A673 (cell line): ENCODE data around the gene COL4A1. TPM values are rescaled to one million over a fixed set of nuclear protein-coding genes. Genes with fewer than 3 reads are reported as not detected.

Experiments
- BruUV-seq: library from RNA; stranded (reverse); fragments of 400-500 nt; replicated peaks from 2 replicates; lab custom pipeline; 2021; lab: Mats Ljungman, UMichigan
- CTCF ChIA-PET: fragments of 300-600 bp; sonication (Branson Sonifier 250); formaldehyde crosslinking; loops from one replicate; lab custom pipeline; 2022; ENCODE audit warnings: antibody characterized with exemption; lab: Charles Lee
- POLR2A ChIA-PET: fragments of 300-600 bp; sonication (Branson Sonifier 250); formaldehyde crosslinking; loops from one replicate; lab custom pipeline; 2022; ENCODE audit warnings: antibody characterized with exemption; ENCODE audit not compliant: low non-redundant PET; lab: Charles Lee
- DNase-seq: peaks from one replicate; pipeline ENCODE4 v3.0.0-alpha.2; 2015; ENCODE audit warnings: low spot score
- H3K27ac ChIP-seq: fragments of 200-600 bp; sonication (generic); 2 replicates; pipeline ENCODE4 v1.5.1; 2016; ENCODE audit warnings: mixed run types, low read depth, mild to moderate bottlenecking, mixed read lengths, antibody characterized with exemption, low read length; ENCODE audit not compliant: poor library complexity, severe bottlenecking
- H3K27me3 ChIP-seq: fragments of 200-600 bp; sonication (generic); replicated peaks from 2 replicates; pipeline ENCODE4 v1.6.1; 2017; ENCODE audit warnings: mixed run types, low read depth, mild to moderate bottlenecking, mixed read lengths, antibody characterized with exemption, low read length; ENCODE audit not compliant: insufficient read depth, poor library complexity
- H3K36me3 ChIP-seq: fragments of 200-600 bp; sonication (generic); 2 replicates; pipeline ENCODE4 v1.6.1; 2016; ENCODE audit warnings: mixed run types, mild to moderate bottlenecking, mixed read lengths, antibody characterized with exemption, low read length; ENCODE audit not compliant: insufficient read depth, poor library complexity, severe bottlenecking
- H3K4me1 ChIP-seq: fragments of 200-600 bp; sonication (generic); 2 replicates; pipeline ENCODE4 v1.6.1; 2017; ENCODE audit warnings: mixed run types, mild to moderate bottlenecking, mixed read lengths, antibody characterized with exemption, low read length; ENCODE audit not compliant: insufficient read depth, poor library complexity, severe bottlenecking
- H3K4me3 ChIP-seq: fragments of 200-600 bp; sonication (generic); 2 replicates; pipeline ENCODE4 v1.5.1; 2016; ENCODE audit warnings: low read depth, mixed run types, mild to moderate bottlenecking, mixed read lengths, low read length; ENCODE audit not compliant: poor library complexity, severe bottlenecking
- H3K9me3 ChIP-seq: fragments of 200-600 bp; sonication (generic); 2 replicates; pipeline ENCODE4 v1.6.1; 2016; ENCODE audit warnings: mixed run types, low read depth, mild to moderate bottlenecking, mixed read lengths, antibody characterized with exemption, low read length; ENCODE audit not compliant: poor library complexity, severe bottlenecking
- EZH2 ChIP-seq: fragments of 200-600 bp; sonication (generic); IDR thresholded peaks from 2 replicates; pipeline ENCODE4 v1.6.1; 2017; ENCODE audit warnings: borderline replicate concordance, low read depth, mild to moderate bottlenecking, mixed read lengths, antibody characterized with exemption, low read length; ENCODE audit not compliant: poor library complexity, severe bottlenecking
- intact Hi-C: fragments of 100-400 bp; cut with micrococcal nuclease; formaldehyde crosslinking; loops from one replicate; pipeline ENCODE4 v1.10.0; 2022; ENCODE audit not compliant: unreplicated experiment
- total RNA-seq: library from RNA; stranded (reverse); gene quantifications from 2 replicates; pipeline ENCODE4 v1.2.3, GENCODE V29; 2021
- TF ChIP-seq, protein P1 (sequence below): fragments of 300-800, 200-600 bp; sonication (generic); conservative IDR thresholded peaks from 2 replicates; pipeline ENCODE4 v1.5.1; 2017; ENCODE audit warnings: low read depth, mild to moderate bottlenecking, antibody characterized with exemption, low read length, moderate library complexity, mixed read lengths

The COL4A1 gene
- total RNA-seq, 1 experiment from 2014 or later = 83.9 TPM

DNA sequence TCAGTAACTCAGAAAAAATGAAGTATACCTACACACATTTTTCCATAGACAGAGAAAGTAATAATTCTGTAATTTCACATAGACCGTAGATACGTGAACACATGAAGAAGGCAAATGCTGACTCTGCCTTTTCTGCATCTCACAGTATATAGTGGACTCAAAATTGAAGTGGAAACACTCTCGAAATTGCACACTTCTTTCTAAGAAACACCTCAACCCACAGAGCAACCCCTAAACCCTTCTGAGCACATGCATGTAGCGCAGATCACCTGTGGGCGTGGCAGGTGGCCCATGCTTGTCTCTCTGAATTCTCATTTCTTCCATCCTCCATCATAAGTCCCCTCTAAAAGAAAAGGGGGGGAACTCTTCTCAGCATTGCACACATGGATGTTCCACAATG lies 34.7 kb downstream of the COL4A1 start:
- TF ChIP-seq, protein P1, sequence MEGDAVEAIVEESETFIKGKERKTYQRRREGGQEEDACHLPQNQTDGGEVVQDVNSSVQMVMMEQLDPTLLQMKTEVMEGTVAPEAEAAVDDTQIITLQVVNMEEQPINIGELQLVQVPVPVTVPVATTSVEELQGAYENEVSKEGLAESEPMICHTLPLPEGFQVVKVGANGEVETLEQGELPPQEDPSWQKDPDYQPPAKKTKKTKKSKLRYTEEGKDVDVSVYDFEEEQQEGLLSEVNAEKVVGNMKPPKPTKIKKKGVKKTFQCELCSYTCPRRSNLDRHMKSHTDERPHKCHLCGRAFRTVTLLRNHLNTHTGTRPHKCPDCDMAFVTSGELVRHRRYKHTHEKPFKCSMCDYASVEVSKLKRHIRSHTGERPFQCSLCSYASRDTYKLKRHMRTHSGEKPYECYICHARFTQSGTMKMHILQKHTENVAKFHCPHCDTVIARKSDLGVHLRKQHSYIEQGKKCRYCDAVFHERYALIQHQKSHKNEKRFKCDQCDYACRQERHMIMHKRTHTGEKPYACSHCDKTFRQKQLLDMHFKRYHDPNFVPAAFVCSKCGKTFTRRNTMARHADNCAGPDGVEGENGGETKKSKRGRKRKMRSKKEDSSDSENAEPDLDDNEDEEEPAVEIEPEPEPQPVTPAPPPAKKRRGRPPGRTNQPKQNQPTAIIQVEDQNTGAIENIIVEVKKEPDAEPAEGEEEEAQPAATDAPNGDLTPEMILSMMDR = no peak
- TF ChIP-seq EZH2 = no peak
- Histone ChIP-seq H3K9me3 (no peaks in the 10 kb centered on the region), H3K27me3 (no peaks in the 10 kb centered on the region), H3K27ac (no peak overlapping the region), H3K36me3 (no peaks in the 10 kb centered on the region), H3K4me3 (no peak overlapping the region), H3K4me1 (peaks cover 16% of the 10 kb centered on the region)
- ChIA-PET POLR2A (no interaction called here), CTCF (no interaction called here)
- DNase-seq = no peak
- intact Hi-C loops = no loop called here
- BruUV-seq = no TSS peak

- BruUV-seq = no TSS peak
- intact Hi-C loops = no loop called here
- H3K27me3 ChIP-seq = no peaks in the 10 kb centered on the region
- H3K27ac ChIP-seq = no peak overlapping the region
- H3K36me3 ChIP-seq = no peaks in the 10 kb centered on the region
- no peaks in the 10 kb centered on the region for H3K9me3 ChIP-seq
- ChIA-PET CTCF (no interaction called here), POLR2A (no interaction called here)
- H3K4me3 ChIP-seq = no peak overlapping the region
- peaks cover 7% of the 10 kb centered on the region for H3K4me1 ChIP-seq
- TF ChIP-seq, protein P1 = no peak
- no peak for TF ChIP-seq EZH2
- DNase-seq = no peak
Observed at GRCh38 chr13:110271313-110271712, 35.6 kb downstream of the COL4A1 start.

DNA sequence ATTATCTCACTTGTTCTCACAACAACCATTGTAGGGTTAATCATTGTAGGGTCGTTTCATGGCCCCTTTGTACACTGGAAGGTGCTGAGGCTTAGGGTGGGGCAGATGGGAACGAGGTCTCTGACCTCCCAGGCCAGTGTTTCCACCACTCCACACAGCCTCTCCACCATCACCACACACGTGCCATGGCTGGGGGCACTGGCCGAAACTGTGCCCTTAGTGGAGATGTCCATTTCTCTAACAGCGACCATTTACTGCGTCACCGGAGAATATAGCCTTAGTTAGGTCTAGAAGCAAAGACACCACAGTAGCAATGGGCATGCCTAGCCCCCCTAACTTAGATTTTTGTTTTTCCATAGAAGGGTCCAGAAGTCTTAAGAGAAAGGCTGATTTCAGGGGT lies 36.5 kb downstream of the COL4A1 start:
- no peaks in the 10 kb centered on the region for H3K9me3 ChIP-seq
- H3K4me3 ChIP-seq = no peak overlapping the region
- no peaks in the 10 kb centered on the region for H3K4me1 ChIP-seq
- ChIA-PET CTCF (no interaction called here), POLR2A (no interaction called here)
- TF ChIP-seq, protein P1 = no peak
- BruUV-seq = no TSS peak
- no peaks in the 10 kb centered on the region for H3K27me3 ChIP-seq
- intact Hi-C loops = no loop called here
- H3K36me3 ChIP-seq = no peaks in the 10 kb centered on the region
- H3K27ac ChIP-seq = no peak overlapping the region
- no peak for DNase-seq
